ENCODE data around the gene LDB3. TPM values are rescaled to one million over a fixed set of nuclear protein-coding genes. Genes with fewer than 3 reads are reported as not detected.
A peak's percentile ranks its signal among the peaks of the same experiment; 100 is the strongest.

LDB3 gene
- total and polyA plus RNA-seq, 2 of the 4 experiments (the other 2 are of a cell fraction) = 0.36 to 2.6 TPM

GRCh38 chr10:86667421-86668181 lies 710 bp upstream of the LDB3 start:
- peak; percentile 1; the same call in 1 of the 2 replicates for ATAC-seq (ENCODE audit: low read depth)
- H3K4me2 ChIP-seq (ENCODE audit: low read depth, low read length) = peak overlapping the region; percentile 3; the same call in 1 of the 2 replicates
- H3K14ac ChIP-seq (replicated peaks; ENCODE audit: low read depth, low read length) = peak overlapping the region; percentile 96
- no peaks in the 10 kb centered on the region for H3K9me3 ChIP-seq (ENCODE audit: control insufficient read depth, insufficient read depth, low read length)
- H3K4ac ChIP-seq (ENCODE audit: low read depth, low read length) = peak overlapping the region; percentile 98
- no peaks in the 10 kb centered on the region for H4K20me1 ChIP-seq (ENCODE audit: insufficient read depth, low read length)
- no peak overlapping the region for H3K9ac ChIP-seq (ENCODE audit: low read depth, low read length)
- no peak for TF ChIP-seq ELK1 (IDR thresholded peaks at IDR 0.05; ENCODE audit: borderline replicate concordance, low read depth, low read length)
- no peak for TF ChIP-seq CEBPB (IDR thresholded peaks at IDR 0.05; ENCODE audit: low read depth, low read length)
- TF ChIP-seq RAD21 (IDR thresholded peaks at IDR 0.05; ENCODE audit: low read length) = no peak
- TF ChIP-seq SMC3 (IDR thresholded peaks at IDR 0.05; ENCODE audit: low read depth, low read length) = no peak
- TF ChIP-seq MXI1 (IDR thresholded peaks at IDR 0.05; ENCODE audit: borderline replicate concordance, low read depth, low read length) = no peak
- TF ChIP-seq USF2 (IDR thresholded peaks at IDR 0.05; ENCODE audit: low read depth, low read length) = no peak
- TF ChIP-seq FOS (IDR thresholded peaks at IDR 0.05; ENCODE audit: low read depth, low read length) = no peak
- no peak for TF ChIP-seq CTCF (conservative IDR thresholded peaks at IDR 0.05; ENCODE audit: low read depth, low read length)
- no peak for TF ChIP-seq MAZ (IDR thresholded peaks at IDR 0.05; ENCODE audit: borderline replicate concordance, low read depth, low read length)
- no peak for TF ChIP-seq CHD1 (IDR thresholded peaks at IDR 0.05; ENCODE audit: low read depth, low read length)
- TF ChIP-seq POLR2A (IDR thresholded peaks at IDR 0.05; ENCODE audit: low read depth, low read length) = no peak
- TF ChIP-seq NFE2L2 (IDR thresholded peaks at IDR 0.05; ENCODE audit: low read depth, low read length) = no peak
- no peak for TF ChIP-seq RCOR1 (IDR thresholded peaks at IDR 0.05; ENCODE audit: insufficient replicate concordance, low read length)
- no peak for TF ChIP-seq BHLHE40 (IDR thresholded peaks at IDR 0.05; ENCODE audit: low read depth, low read length)
- H2BK15ac ChIP-seq (ENCODE audit: low read depth, low read length) = peak overlapping the region; percentile 84; the same call in 2 of the 3 replicates
- no peaks in the 10 kb centered on the region for H3K36me3 ChIP-seq (ENCODE audit: control insufficient read depth, insufficient read depth, low read length)
- H4K8ac ChIP-seq (ENCODE audit: low read depth in 2 of 2, low read length in 2 of 2) = peak overlapping the region; percentile 95 to 96
- H4K5ac ChIP-seq (ENCODE audit: low read depth, low read length) = peak overlapping the region; percentile 88
- H2AFZ ChIP-seq (replicated peaks; ENCODE audit: low read length, poor library complexity) = peak overlapping the region; percentile 92
- peaks cover 23% of the 10 kb centered on the region for H3K9me1 ChIP-seq (ENCODE audit: insufficient read depth, low read length)
- ChIA-PET CTCF (interaction anchor here (1.0 kb wide), 1 partner anchor 17 kb away, joined by 3 read pairs; no protein-coding TSS in a partner anchor), POLR2A (ENCODE audit: unreplicated experiment) (no interaction called here)
- dilution Hi-C loops (cut with HindIII; ENCODE audit: low sequenced_read_pairs, unreplicated experiment) = no loop called here
- no peak for DNase-seq
- H3K27ac ChIP-seq (ENCODE audit: insufficient read depth, low read length) = peak overlapping the region; percentile 50
- H2AK9ac ChIP-seq (replicated peaks; ENCODE audit: low read depth, low read length, poor library complexity) = peak overlapping the region; percentile 99
- H3K79me1 ChIP-seq (ENCODE audit: low read depth in 1 of 2, low read length in 2 of 2) = peaks cover 0 to 15% of the 10 kb centered on the region in 2 experiments; a peak in 2 of 4 replicates
- H2BK120ac ChIP-seq (ENCODE audit: low read depth, low read length) = peak overlapping the region; percentile 98
- peak overlapping the region; percentile 78 for H3K18ac ChIP-seq (ENCODE audit: low read depth, low read length)
- H2BK5ac ChIP-seq (ENCODE audit: low read depth, low read length, poor library complexity, severe bottlenecking) = peak overlapping the region; percentile 83
- in situ Hi-C loops (cut with MboI; ENCODE audit: low sequenced_read_pairs) = no loop called here
- WGBS, 2 experiments (ENCODE audit: extremely low coverage in 2 of 2, insufficient read length in 1 of 2) = 87% methylated on average over 6 of the region's 10 CpGs; no CpG with 5 or more reads in 1 of the 2 experiments
- intact Hi-C loops (cut with micrococcal nuclease) = loop anchor here (1.0 kb wide), 1 partner anchor 32 kb away; no protein-coding TSS in a partner anchor
- H2BK20ac ChIP-seq (ENCODE audit: low read depth, low read length) = peak overlapping the region; percentile 93
- H4K91ac ChIP-seq (ENCODE audit: insufficient read depth, low read depth, low read length) = peak overlapping the region; percentile 98
- H3K56ac ChIP-seq (ENCODE audit: extremely low read depth, insufficient read depth, low read length) = peak overlapping the region; percentile 35; the same call in 1 of the 2 replicates
- H3K27me3 ChIP-seq (ENCODE audit: control insufficient read depth, insufficient read depth, low read length) = no peaks in the 10 kb centered on the region
- no peak overlapping the region for H3K4me3 ChIP-seq (ENCODE audit: insufficient read depth, low read depth, low read length)
- peak overlapping the region; percentile 89 for H2AK5ac ChIP-seq (ENCODE audit: low read depth, low read length)
- H3K4me1 ChIP-seq (ENCODE audit: control insufficient read depth, insufficient read depth, low read length) = peaks cover 38% of the 10 kb centered on the region
- no TSS peak for BruUV-seq (replicated peaks)
- peak overlapping the region; percentile 91 for H3K23ac ChIP-seq (ENCODE audit: low read depth, low read length)

Measured in IMR-90 (cell line).